Neural progenitor cell (in vitro differentiated cells): Measurements from ENCODE around the gene PPM1B.

Experiments used
- EZH2 ChIP-seq: fragments of 200-600 bp; sonication (generic); IDR thresholded peaks from 2 replicates; pipeline ENCODE4 v1.6.1; 2017; ENCODE audit warnings: antibody characterized with exemption, mild to moderate bottlenecking, moderate library complexity
- TF ChIP-seq, protein P1 (sequence below): fragments of 200-600 bp; sonication (generic); IDR thresholded peaks from 2 replicates; pipeline ENCODE4 v1.5.1; 2017; ENCODE audit warnings: antibody characterized with exemption, mild to moderate bottlenecking

DNA sequence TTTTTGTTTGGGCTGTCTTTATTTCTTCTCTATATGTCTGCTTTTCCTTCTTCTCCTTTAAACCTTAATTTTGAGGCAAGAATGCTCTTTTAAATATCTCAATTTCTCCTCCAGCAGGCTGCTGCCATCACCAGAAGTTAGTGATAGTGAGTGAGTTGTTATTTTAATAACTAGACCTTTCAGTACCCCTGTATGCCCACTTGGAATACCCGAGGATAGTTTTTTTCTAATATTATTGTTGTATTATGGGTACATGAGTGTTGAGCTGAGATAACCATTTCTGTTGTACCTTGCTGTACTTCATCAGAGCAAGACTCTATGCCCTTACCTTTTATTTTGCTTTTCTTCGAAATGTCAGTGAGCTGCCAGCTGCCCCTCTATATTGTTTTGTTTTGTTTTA, 50.1 kb downstream of the PPM1B start:
- no peak for TF ChIP-seq EZH2
- TF ChIP-seq, protein P1, sequence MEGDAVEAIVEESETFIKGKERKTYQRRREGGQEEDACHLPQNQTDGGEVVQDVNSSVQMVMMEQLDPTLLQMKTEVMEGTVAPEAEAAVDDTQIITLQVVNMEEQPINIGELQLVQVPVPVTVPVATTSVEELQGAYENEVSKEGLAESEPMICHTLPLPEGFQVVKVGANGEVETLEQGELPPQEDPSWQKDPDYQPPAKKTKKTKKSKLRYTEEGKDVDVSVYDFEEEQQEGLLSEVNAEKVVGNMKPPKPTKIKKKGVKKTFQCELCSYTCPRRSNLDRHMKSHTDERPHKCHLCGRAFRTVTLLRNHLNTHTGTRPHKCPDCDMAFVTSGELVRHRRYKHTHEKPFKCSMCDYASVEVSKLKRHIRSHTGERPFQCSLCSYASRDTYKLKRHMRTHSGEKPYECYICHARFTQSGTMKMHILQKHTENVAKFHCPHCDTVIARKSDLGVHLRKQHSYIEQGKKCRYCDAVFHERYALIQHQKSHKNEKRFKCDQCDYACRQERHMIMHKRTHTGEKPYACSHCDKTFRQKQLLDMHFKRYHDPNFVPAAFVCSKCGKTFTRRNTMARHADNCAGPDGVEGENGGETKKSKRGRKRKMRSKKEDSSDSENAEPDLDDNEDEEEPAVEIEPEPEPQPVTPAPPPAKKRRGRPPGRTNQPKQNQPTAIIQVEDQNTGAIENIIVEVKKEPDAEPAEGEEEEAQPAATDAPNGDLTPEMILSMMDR: no peak
